Gastroesophageal sphincter (tissue), 3 donors: ENCODE results near the gene DOCK9.

Experiments
- CTCF ChIP-seq, 4 experiments: fragments of 200-600 bp in 2 of 4; fragments of 450-650 bp in 2 of 4; sonication (generic) in 1 of 4; IDR thresholded peaks; one replicate each; pipeline ENCODE4 v1.5.1; 2017 to 2019; ENCODE audit warnings: antibody characterized with exemption in 4 of 4, mild to moderate bottlenecking in 2 of 4, moderate library complexity in 2 of 4
- POLR2AphosphoS5 ChIP-seq: sonication (generic); formaldehyde crosslinking; IDR thresholded peaks from one replicate; pipeline ENCODE4 v1.6.1; 2017; ENCODE audit warnings: antibody characterized with exemption

- TF ChIP-seq POLR2AphosphoS5 (no peak), CTCF (IDR thresholded peaks at IDR 0.05) (no peak)
Measured at GRCh38 chr13:98910501-98910951, 67.3 kb downstream of the DOCK9 start.
